ENCODE measurements around the gene ARHGEF38. TPM values are rescaled to one million over a fixed set of nuclear protein-coding genes. Genes with fewer than 3 reads are reported as not detected.
"Not testable (repeated sequence)": the region's sequence is repeated elsewhere in the genome, so short reads cannot be mapped to it uniquely, and the experiment has no call there.

The ARHGEF38 gene
- total RNA-seq, 1 experiment from 2014 or later: not detected

- no peak for DNase-seq (ENCODE audit: low read depth)
These were observed 100.0 kb downstream of the ARHGEF38 start for GRCh38 chr4:105652286-105652888.

DNA sequence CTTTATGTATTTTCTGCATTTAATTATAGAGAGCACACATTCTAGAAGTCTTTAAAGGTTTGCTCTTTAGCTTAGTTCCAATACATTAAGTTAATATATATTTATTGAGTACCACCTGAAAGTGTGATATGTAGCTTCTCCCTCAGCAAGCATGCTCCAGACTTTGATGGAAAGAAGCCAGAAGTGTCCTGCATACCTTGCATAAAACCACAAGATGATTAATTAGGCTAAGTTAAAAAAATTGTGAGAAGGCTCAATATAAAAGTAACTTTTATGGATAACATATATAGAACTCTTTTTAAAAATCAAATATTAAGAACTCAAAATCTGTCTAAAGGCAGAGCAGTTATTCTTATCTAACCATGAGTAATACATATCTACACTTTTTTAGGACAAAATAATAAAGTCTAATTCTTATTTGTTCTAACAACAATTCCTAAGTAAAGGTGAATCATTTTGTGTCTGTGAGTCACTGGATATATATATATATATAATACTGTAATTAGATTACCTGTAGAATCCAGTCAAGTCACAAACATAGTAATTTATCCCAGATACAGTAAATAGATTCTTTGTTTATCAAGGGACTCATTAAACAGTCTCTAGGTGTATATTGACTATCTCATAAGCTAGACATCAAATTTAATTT lies 104.8 kb downstream of the ARHGEF38 start:
- DNase-seq (ENCODE audit: low read depth): no peak

DNA sequence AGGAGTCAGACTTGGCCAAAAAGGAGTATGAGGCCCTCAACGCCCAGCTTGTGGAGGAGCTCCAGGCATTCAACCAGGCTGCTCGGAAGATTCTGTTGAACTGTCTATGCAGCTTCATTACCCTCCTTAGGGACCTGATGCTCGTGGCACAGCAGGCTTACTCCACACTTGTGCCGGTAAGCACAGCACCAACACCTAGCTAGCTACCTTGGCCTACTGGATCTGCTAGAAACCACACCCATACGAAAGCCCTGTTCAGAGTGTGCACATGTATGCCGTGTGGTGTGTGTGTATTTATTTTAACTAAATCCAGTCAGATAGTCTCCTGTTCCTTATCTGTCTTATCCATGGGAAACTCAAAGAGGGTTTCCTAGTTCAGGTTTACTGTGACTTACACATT lies 106.8 kb downstream of the ARHGEF38 start:
- no peak for DNase-seq (ENCODE audit: low read depth)

- no peak for DNase-seq (ENCODE audit: low read depth)
These were observed 108.6 kb downstream of the ARHGEF38 start for GRCh38 chr4:105661028-105661427.

DNA sequence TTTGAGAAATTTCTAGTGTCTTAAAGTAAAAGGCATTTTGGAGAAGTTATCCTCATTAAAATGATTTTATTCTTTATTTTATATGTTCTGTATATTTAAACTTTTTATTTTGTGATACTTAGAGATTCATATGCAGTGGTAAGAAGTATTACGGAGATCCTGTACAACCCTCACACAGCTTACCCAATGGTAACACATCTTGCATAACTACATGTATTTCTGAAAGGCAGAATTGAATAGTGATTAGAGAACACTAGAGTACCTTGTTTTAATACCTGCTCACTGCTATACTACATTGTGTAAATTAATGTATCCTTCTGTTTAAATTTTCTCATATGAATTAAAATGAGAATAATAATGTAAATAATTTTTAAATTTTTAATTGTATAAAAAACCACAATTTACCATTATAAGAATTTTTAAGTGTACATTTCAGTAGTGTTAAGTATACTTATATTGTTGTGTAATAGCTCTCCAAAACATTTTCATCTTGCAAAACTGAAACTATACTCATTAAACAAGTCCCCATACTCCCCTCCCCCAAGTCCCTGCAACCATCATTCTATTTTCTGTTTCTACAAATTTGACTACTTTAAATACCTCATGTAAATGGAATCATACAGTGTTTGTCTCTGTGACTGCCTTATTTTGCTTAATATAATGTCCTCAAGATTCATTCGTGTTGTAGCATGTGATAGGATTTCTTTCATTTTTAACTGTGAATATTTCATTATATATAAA lies 110.7 kb downstream of the ARHGEF38 start:
- DNase-seq (ENCODE audit: low read depth): no peak

- DNase-seq (ENCODE audit: low read depth): peak; percentile 24
These were observed 114.3 kb downstream of the ARHGEF38 start for GRCh38 chr4:105666693-105667092.

DNA sequence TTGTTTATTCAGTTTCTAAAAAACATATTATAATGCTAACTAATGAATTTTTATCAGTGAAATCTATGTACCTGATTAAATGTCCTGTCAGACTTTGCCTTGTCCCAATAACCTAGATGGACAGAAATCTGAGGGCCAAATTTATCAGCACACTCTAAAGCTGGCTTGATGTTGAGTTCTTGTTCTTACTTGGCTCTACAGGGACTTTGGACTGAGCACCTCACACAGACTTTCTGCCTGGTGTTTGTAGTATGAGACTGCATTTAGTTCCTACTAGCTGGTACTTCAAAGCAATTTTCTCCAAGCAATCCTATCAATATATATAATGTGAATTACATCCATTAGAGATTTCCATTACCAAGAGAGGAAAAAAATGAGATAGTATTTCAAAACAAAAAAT lies 118.3 kb downstream of the ARHGEF38 start:
- DNase-seq (ENCODE audit: low read depth): no peak

GRCh38 chr4:105671301-105671700 lies 118.9 kb downstream of the ARHGEF38 start:
- DNase-seq (ENCODE audit: low read depth): no peak

DNA sequence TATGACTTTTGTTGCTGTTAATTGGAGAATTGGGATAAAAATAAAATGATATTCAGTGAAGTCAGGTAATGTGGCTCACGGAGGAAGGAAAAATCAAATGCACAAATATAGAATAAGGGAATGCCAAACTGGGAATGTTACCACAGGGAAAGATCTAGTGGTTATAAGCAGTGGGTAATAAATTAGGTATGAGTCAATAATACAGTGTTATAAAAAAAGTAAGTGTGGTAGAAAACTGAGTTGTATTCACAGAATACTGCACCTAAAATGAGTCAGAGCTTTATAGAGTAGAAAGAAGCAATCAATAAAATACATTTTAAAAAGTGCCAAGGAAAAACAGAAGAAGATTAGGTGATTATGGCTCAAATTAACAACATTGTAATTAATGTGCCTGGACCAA lies 121.6 kb downstream of the ARHGEF38 start:
- no peak for DNase-seq (ENCODE audit: low read depth)

- no peak for DNase-seq (ENCODE audit: low read depth)
These were observed 125.3 kb downstream of the ARHGEF38 start for GRCh38 chr4:105677709-105678108.

DNA sequence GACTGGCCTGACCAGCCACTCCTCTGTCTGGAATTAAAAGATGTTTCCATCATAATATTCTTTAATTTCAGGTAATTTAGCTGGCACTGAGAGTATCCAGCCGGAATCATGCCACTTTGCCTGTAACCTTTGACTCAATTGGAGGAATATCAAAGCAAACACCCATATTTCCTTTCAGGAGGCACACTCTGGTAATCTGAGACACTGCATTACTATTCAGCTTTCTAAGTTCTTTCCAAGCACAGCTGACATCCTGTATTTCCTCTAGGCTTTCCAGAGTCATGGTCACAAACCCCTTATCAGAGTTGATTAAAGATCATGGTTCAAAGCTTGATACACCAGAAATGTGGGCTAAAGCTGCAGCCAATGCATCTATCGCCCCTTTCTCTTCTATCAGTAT lies 126.8 kb downstream of the ARHGEF38 start:
- peak; percentile 2 for DNase-seq (ENCODE audit: low read depth)

GRCh38 chr4:105683038-105683437 lies 130.6 kb downstream of the ARHGEF38 start:
- no peak for DNase-seq (ENCODE audit: low read depth)

DNA sequence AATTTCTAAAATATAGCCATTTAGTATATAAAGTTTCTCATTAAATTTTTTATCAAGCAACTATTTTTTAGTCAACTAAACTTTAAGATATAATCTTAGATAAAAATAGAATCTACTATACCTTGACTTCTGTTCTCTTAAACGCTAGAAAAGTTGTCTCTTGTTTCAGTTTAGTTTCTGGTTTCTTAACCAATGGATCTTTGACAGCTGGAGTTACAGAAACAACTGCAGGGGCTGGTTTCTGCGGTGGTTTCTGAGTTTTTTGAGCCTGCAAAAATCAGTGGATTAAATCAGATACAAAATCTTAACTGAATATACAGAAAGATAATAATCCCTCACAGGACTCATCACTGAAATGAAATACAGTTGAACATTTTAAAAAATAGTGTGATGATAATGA lies 134.2 kb downstream of the ARHGEF38 start:
- no peak for DNase-seq (ENCODE audit: low read depth)

DNA sequence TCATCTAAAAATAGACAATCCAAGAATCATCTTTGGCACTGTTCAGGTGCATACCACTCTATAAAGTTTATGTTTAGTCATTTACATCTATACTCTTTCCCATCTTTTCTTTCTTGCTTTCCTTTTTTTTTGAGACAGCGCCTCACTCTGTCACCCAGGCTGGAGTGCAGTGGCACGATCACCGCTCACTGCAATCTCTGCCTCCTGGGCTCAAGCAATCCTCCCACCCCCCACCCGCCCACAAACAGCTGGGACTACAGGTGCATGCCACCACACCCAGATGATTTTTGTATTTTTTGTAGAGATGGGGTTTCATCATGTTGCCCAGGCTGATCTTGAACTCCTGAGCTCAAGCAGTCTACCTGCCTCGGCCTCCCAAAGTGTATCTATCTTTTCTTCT lies 142.4 kb downstream of the ARHGEF38 start:
- not testable (repeated sequence) for DNase-seq (ENCODE audit: low read depth)

DNA sequence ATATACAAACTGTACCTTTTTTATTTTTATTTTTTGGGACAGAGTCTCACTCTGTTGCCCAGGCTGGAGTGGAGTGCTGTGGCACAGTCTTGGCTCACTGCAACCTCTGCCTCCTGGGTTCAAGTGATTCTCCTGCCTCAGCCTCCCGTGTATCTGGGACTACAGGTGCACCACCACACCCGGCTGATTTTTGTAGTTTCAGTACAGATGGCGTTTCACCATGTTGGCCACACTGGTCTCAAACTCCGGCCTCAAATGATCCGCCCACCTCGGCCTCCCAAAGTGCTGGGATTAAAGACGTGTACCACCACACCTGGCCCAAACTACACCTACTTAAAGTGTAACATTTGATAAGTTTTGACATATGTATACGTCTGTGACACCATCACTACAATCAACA lies 143.4 kb downstream of the ARHGEF38 start:
- DNase-seq (ENCODE audit: low read depth): not testable (repeated sequence)

DNA sequence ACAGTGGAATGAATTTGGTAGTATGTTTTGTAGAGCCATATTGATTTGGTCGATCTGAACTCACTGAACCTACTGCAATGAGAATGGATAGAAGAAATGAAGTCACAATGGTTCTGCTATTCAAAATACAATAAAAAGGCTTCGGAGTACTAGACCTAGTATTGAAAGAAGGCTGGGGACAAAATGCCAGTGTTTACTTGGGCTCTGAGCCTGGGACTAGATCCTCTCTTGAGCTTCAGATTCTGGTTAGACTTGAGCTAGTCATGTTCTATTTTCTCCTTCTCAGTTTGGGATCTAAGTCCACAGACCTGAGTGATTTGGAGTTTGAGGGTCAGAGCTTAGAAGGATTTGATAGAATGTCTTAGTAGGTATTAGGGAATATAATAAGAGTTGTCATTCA lies 146.2 kb downstream of the ARHGEF38 start:
- DNase-seq (ENCODE audit: low read depth): no peak

DNA sequence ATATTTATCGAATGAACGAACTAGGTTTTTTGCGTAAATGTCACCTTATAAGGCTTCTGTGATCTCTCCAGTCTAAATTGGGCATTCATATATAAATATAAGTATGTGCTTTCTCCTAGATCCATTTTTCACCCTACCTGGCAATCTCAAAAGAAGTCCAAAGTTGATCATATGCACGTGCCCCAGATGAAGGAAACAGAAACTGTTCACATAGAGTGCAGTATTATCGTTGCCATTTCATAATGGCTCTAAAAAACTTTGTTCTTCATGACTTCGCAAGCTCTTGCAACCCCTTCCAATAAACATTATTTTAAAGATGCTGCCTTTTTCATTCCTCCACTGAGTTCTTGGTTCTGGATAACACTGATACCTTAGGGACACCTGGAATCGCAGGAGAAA lies 155.4 kb downstream of the ARHGEF38 start:
- no peak for DNase-seq (ENCODE audit: low read depth)

DNA sequence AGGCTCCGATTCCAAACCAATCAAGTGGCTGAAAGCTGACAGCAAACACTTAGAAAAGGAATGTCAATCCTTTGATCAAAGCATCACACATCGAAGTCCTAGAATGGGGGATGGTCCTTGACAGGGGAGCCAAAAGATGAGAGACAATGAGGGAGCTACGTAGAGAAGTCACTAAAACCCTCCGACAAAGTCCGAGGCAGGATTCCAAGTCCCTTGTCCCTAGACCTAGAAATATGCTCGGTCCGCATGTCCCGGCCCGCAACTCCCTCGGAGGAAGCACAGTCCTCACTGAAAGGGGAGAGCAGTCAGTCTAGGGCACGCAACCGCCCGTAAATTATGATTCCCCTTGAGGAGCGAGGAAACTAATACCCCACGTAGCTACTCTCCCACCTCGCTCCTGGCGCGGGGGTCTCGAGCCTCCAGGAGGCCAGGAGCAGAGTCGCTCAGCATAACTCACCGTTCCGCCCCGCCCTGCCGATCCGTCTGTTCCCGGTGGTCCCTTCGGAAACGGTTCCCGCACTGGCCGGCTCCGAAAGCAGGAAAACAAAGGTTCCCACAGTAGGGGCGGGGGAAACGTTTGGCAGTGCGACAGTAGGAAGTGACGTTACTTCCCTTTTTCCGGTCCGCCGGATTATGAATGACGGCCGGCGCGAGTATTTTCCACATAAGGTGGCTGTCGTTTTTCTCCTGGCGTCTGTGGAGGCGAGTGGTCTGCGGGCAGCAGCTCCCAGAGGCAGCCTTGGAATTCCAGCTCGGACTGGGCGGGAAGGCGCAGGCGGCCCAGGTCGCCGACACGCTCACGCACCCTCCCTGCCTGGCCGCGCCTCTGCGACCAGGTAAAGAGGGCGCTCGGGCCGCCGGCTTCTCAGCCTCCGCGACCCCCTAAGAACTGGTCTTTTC lies 156.0 kb downstream of the ARHGEF38 start, which contains the start of the genes GSTCD and INTS12:
Gene GSTCD, plus strand, starts transcription at position 604 of the 900 bp plus-strand sequence. CDS start 8,830 bp downstream, outside the sequence.
Gene INTS12, minus strand, starts transcription at position 509 of the 900 bp plus-strand sequence. CDS start 8,684 bp downstream, outside the sequence.
- peak; percentile 87 for DNase-seq (ENCODE audit: low read depth)

DNA sequence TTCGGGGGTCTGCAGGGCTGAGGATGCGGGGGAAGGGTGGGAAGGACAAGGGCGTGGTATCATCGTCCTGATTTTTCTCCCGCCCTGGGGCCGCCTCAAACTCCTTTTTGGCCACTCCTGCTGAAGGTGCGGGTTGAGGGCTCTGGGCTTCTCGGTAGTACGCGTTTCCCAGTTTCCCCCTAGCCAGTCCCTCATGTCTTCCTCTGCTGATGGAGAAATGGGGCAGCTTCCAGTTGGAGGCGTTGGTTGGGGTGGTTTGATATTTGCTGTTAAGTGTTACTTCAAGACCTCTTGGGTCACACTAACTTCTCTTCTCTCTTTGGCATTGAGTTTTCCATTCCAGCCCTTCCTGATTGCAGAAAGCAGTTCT lies 156.6 kb downstream of the ARHGEF38 start:
- DNase-seq (ENCODE audit: low read depth): peak; percentile 12

DNA sequence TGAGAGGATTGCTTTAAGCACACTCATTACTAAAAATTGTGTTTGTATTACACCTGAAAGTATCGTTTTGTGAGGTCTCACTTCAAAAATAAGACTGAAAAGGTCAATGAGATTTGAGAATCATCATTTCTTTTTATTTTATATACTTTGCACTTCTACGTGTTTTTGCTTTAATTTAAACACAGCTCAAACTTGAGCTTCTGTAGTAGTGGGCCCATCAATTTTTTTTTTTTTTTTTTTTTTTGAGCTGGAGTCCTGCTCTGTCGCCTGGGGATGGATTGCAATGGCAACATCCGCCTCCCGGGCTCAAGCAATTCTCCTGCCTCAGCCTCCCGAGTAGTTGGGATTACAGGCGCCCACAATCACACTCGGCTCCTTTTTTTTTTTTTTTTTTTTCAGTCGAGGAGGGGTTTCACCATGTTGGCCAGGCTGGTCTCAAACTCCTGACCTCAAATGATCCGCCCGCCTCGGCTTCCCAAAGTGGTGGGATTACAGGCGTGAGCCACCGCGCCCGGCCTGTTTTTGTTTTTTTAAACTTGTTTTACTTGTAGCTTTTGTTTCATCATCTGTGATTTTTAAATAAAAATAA lies 157.7 kb downstream of the ARHGEF38 start:
- DNase-seq (ENCODE audit: low read depth): peak; percentile 5

GRCh38 chr4:105710678-105711077 lies 158.3 kb downstream of the ARHGEF38 start:
- peak; percentile 58 for DNase-seq (ENCODE audit: low read depth)

All from RPMI7951 (cell line).